Measurements from ENCODE around the gene DLX6. TPM values are rescaled to one million over a fixed set of nuclear protein-coding genes. Genes with fewer than 3 reads are reported as not detected.

The DLX6 gene
- total and polyA plus RNA-seq, 2 donors, result 0.09 to 0.48 TPM

DNA sequence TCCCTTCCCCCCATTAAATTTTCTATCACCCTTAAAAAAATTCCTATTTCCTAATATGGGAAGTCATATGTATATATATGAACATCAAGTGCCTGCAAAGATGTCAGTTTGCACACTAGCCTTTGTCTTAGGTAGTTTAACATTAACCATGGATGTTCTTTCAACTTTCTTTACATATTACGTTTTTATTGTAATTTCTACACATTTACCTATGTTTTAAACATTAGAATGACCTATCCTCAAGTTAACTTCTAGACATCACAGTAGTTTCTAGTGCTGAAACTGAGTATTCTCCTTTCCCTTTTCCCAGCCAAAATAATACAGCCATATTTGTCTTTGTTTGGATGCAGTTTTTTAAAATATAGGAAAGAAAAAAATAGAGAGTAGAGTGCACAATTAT, 5.8 kb downstream of the DLX6 start:
- Histone ChIP-seq H3K4me3 (ENCODE audit: low read depth, low read length) (no peak overlapping the region), H3K4me1 (ENCODE audit: insufficient read depth) (no peaks in the 10 kb centered on the region), H3K36me3 (ENCODE audit: insufficient read depth) (no peaks in the 10 kb centered on the region), H3K27ac (ENCODE audit: low read depth) (no peak overlapping the region)
- WGBS, result 19% methylated on average over 1 of the region's 1 CpG
- no peak for DNase-seq (ENCODE audit: extremely low spot score)

DNA sequence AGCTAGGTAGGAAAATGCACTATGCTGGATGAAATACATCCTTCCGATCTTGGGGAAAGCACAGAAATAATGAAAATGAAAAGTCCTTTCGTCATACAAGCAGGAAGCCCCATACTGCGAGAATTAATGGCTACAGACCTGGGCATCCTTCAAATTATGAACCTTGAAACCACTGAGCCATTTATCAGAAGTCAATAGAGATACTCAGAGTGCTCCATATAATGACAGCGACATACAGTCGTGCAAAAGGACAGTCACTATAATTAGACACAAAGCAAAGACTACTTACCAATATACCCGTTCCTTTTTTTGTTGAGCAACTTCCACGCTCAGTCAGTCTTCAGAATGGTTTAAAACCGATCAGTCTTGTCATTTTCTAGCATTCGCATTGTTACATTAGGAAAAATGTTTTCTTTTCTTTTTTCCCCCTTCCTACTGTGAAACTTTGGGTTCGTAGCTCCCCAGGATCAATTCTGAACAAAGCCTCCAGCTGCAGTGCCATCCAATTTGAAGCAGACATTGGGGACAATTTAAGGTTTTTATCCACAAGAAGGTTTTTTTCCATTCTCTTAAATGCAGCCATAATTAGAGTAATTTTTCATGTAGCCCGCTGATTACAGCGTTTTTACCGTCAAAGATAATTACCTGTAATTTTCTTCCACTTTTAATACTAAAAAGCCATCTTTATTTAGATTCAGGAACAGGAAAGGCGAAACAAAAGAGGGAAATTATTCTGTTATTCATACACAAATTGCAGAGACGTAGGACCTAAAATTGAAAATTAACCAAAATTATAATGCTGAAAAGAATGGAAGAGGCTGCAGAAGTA, 6.4 kb downstream of the DLX6 start:
- DNase-seq (ENCODE audit: extremely low spot score), result no peak
- H3K4me3 ChIP-seq (ENCODE audit: low read depth, low read length), result no peak overlapping the region
- H3K4me1 ChIP-seq (ENCODE audit: insufficient read depth), result no peaks in the 10 kb centered on the region
- no peak overlapping the region for H3K27ac ChIP-seq (ENCODE audit: low read depth)
- no peaks in the 10 kb centered on the region for H3K36me3 ChIP-seq (ENCODE audit: insufficient read depth)
- WGBS, result 15% methylated on average over 15 of the region's 15 CpGs

DNA sequence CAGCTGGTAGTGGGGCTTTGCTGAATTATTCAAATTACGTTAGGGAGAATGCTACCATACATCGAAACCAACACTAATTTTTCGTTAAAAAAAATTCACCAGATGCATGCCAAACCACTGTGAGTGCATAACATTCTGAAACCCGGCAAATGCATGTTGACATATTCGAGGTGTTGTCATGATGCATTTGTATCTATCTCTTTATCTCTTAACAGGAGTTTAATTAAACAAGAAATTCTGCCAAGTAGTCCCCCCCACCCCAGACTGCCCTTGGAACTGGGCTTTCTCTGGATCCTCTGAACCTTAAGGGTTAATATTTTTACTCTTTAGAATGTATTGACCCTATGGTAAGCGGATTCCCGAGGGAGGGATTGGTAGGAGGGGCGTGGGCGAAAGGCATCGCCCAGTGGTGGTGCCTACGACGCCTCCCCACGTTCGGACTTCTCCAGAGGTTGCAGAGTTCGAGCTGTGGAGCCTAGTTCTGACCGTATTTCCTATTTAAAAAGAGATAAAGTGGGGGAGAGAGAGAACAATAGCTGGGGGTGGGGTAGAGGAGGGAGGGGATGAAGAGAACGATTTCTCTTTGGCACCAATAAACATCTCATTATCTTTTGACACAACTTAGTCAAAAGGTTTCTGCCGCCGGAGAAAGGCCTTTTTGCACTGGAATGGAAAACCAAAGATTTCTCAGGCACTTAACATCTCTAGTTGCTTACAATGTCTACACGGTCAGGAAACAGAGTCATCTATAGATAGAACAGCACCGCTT, 7.2 kb downstream of the DLX6 start:
- DNase-seq (ENCODE audit: extremely low spot score), result no peak
- H3K4me3 ChIP-seq (ENCODE audit: low read depth, low read length), result no peak overlapping the region
- H3K36me3 ChIP-seq (ENCODE audit: insufficient read depth), result no peaks in the 10 kb centered on the region
- no peaks in the 10 kb centered on the region for H3K4me1 ChIP-seq (ENCODE audit: insufficient read depth)
- H3K27ac ChIP-seq (ENCODE audit: low read depth), result no peak overlapping the region
- 6% methylated on average over 21 of the region's 21 CpGs for WGBS

GRCh38 chr7:97013134-97013844, 7.9 kb downstream of the DLX6 start:
- no peaks in the 10 kb centered on the region for H3K4me1 ChIP-seq (ENCODE audit: insufficient read depth)
- no peaks in the 10 kb centered on the region for H3K36me3 ChIP-seq (ENCODE audit: insufficient read depth)
- no peak for DNase-seq (ENCODE audit: extremely low spot score)
- WGBS, result 9% methylated on average over 20 of the region's 20 CpGs
- no peak overlapping the region for H3K4me3 ChIP-seq (ENCODE audit: low read depth, low read length)
- no peak overlapping the region for H3K27ac ChIP-seq (ENCODE audit: low read depth)

DNA sequence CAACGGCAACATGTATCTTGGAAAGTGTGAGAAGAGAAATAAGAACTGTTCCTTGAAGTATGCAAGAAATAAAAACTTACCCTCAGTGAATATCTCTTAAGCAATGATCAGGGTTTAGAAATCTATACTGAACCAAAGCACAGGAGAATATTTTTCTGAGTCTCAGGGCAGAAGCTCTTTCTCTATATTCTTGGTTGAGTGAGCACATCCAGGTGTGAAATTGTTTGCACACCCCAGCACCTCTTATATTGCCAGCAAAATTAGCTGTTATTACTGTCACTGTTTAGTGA, 8.4 kb downstream of the DLX6 start:
- H3K36me3 ChIP-seq (ENCODE audit: insufficient read depth), result no peaks in the 10 kb centered on the region
- no peak overlapping the region for H3K4me3 ChIP-seq (ENCODE audit: low read depth, low read length)
- no peaks in the 10 kb centered on the region for H3K4me1 ChIP-seq (ENCODE audit: insufficient read depth)
- H3K27ac ChIP-seq (ENCODE audit: low read depth), result no peak overlapping the region
- WGBS, result 26% methylated on average over 1 of the region's 1 CpG
- no peak for DNase-seq (ENCODE audit: extremely low spot score)

GRCh38 chr7:97014145-97014750, 8.9 kb downstream of the DLX6 start:
- Histone ChIP-seq H3K4me3 (ENCODE audit: low read depth, low read length) (no peak overlapping the region), H3K4me1 (ENCODE audit: insufficient read depth) (no peaks in the 10 kb centered on the region), H3K27ac (ENCODE audit: low read depth) (no peak overlapping the region), H3K36me3 (ENCODE audit: insufficient read depth) (no peaks in the 10 kb centered on the region)
- DNase-seq (ENCODE audit: extremely low spot score), result no peak
- 18% methylated on average over 5 of the region's 5 CpGs for WGBS

GRCh38 chr7:97015279-97015678, 9.9 kb downstream of the DLX6 start:
- Histone ChIP-seq H3K27ac (ENCODE audit: low read depth) (no peak overlapping the region), H3K36me3 (ENCODE audit: insufficient read depth) (no peaks in the 10 kb centered on the region), H3K4me1 (ENCODE audit: insufficient read depth) (no peaks in the 10 kb centered on the region), H3K4me3 (ENCODE audit: low read depth, low read length) (no peak overlapping the region)
- DNase-seq (ENCODE audit: extremely low spot score), result no peak
- 15% methylated on average over 3 of the region's 3 CpGs for WGBS

- DNase-seq (ENCODE audit: extremely low spot score), result no peak
- H3K36me3 ChIP-seq (ENCODE audit: insufficient read depth), result no peaks in the 10 kb centered on the region
- no peaks in the 10 kb centered on the region for H3K4me1 ChIP-seq (ENCODE audit: insufficient read depth)
- no peak overlapping the region for H3K4me3 ChIP-seq (ENCODE audit: low read depth, low read length)
- no peak overlapping the region for H3K27ac ChIP-seq (ENCODE audit: low read depth)
- WGBS, result 3% methylated on average over 12 of the region's 12 CpGs
Measured at GRCh38 chr7:97015756-97016380, 10.5 kb downstream of the DLX6 start.

DNA sequence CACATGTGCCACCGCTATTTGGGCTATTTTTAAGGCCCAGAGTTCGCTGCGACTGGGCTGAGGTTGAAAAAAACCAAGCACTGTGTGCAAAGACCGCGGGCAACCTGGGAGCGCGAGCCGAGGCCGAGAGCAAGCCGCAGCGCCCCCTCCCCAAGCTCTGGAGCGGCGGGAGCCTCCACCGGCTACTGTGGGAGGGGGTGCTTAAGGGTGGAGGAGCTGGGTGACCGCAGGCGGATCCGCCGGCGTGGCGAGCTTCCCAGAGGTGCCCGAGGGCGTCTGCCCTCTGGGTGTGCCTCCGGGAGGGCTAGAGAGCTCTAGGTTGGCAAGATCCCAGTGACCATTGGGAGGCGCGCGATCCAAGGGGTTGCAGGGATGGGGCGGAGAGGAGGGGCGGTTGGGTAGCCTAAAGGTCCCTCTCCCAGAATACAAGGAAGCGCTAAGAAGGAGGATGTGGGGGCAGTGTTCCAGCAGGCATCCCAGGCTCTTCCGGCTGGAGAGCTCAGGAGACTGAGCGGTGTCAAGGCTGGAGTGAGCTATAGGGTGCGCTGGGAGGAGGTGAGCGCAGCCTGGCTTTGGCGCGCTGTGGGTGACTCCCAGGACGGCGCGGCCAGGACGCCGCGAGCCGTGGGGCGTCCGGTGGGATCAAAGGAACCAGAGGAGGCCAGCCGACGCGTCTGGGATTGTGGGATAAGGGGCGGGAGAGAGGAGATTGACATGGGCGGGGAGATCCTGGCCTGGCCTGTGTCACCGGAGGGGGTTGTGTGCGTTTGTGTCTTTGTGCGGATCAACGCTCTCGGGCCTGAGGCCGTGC, 11.2 kb downstream of the DLX6 start:
- Histone ChIP-seq H3K27ac (ENCODE audit: low read depth) (no peak overlapping the region), H3K4me3 (ENCODE audit: low read depth, low read length) (no peak overlapping the region), H3K36me3 (ENCODE audit: insufficient read depth) (no peaks in the 10 kb centered on the region), H3K4me1 (ENCODE audit: insufficient read depth) (no peaks in the 10 kb centered on the region)
- WGBS, result 2% methylated on average over 55 of the region's 55 CpGs
- no peak for DNase-seq (ENCODE audit: extremely low spot score)

DNA sequence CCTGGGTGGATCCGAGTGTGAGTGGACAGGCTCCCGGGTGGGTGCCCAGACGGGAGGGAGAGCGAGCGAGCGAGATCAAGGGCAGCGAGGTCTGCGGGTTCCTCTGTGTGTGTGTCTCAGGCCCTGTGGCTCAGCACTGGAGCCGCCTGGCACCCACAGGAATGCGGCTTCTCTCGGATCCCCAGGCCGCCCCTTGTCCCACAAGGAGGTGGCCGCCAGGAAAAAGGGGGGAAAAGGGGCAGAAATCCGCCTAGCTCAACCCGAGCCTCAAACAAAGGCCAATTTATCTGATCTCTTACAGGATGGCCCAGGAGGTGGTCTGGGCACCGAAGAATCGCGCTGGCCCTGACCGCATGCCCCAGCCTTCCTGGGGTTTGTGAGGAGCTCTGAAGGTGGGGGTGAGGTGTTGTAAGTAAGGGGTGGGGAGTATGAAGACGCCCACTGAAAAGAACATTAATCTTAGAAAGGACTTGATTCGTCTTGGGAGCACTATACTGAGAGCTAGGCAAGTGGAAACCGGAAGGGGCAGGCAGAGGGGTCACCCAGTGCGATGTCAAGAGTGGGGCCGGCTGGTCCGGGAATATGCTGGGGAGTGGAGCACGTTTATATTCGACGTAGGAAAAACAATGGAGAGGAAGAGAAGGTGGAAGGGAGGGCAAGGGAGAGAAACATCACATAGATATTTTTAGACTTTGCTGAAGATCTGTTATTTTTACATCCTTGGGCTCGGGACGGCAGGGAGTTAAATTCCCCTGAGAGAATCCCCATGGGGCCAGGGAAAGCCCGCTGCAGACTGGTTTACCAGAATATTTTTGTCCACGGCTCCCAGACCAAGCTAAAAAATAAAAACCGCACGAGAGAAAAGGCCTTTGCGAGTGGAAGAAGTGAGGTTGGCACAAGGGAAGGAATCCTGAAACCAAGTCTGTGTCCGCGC, 12.1 kb downstream of the DLX6 start:
- Histone ChIP-seq H3K4me3 (ENCODE audit: low read depth, low read length) (no peak overlapping the region), H3K4me1 (ENCODE audit: insufficient read depth) (no peaks in the 10 kb centered on the region), H3K27ac (ENCODE audit: low read depth) (no peak overlapping the region), H3K36me3 (ENCODE audit: insufficient read depth) (no peaks in the 10 kb centered on the region)
- DNase-seq (ENCODE audit: extremely low spot score), result no peak
- WGBS, result 10% methylated on average over 37 of the region's 37 CpGs

- Histone ChIP-seq H3K36me3 (ENCODE audit: insufficient read depth) (no peaks in the 10 kb centered on the region), H3K4me1 (ENCODE audit: insufficient read depth) (no peaks in the 10 kb centered on the region), H3K4me3 (ENCODE audit: low read depth, low read length) (no peak overlapping the region), H3K27ac (ENCODE audit: low read depth) (no peak overlapping the region)
- WGBS, result 6% methylated on average over 22 of the region's 22 CpGs
- DNase-seq (ENCODE audit: extremely low spot score), result no peak
Measured at GRCh38 chr7:97018126-97018601, 12.8 kb downstream of the DLX6 start.
